K562 (cell line): ENCODE data around the gene PINK1. TPM values are rescaled to one million over a fixed set of nuclear protein-coding genes. Genes with fewer than 3 reads are reported as not detected.
A peak's percentile ranks its signal among the peaks of the same experiment; 100 is the strongest.

ENCODE experiments used
- ARID4B ChIP-seq: sonication (generic); formaldehyde crosslinking; IDR thresholded peaks from 2 replicates; pipeline ENCODE4 v1.8.0; 2022; ENCODE audit warnings: mild to moderate bottlenecking, missing genetic modification reagents
- CTCF ChIP-seq, 3 experiments: IDR thresholded peaks in 2 of 3; conservative IDR thresholded peaks in 1 of 3; 2 replicates each; pipeline ENCODE4 v1.5.1; 2011 to 2012; ENCODE audit warnings: low read length in 3 of 3, mild to moderate bottlenecking in 3 of 3, control low read depth in 2 of 3, improper control_type of control experiment in 1 of 3, inconsistent platforms in 1 of 3, low read depth in 1 of 3, mixed read lengths in 1 of 3, moderate library complexity in 1 of 3; ENCODE audit not compliant: insufficient read depth in 2 of 3
- ETV1 ChIP-seq: fragments of 450-650 bp; conservative IDR thresholded peaks from 2 replicates; pipeline ENCODE4 v1.6.1; 2016; ENCODE audit warnings: missing genetic modification characterization, control low read depth, low read depth, missing compliant biosample characterization
- KLF1 ChIP-seq: fragments of 450-650 bp; IDR thresholded peaks from 2 replicates; pipeline ENCODE4 v1.6.1; 2016; ENCODE audit warnings: missing genetic modification characterization, missing compliant biosample characterization
- MBD2 ChIP-seq: sonication (generic); IDR thresholded peaks from 2 replicates; pipeline ENCODE4 v1.6.1; 2016; ENCODE audit warnings: low read depth, borderline replicate concordance
- MCM3 ChIP-seq: fragments of 450-650 bp; IDR thresholded peaks from 2 replicates; pipeline ENCODE4 v1.6.1; 2016
- MTA3 ChIP-seq: fragments of 450-650 bp; formaldehyde crosslinking; IDR thresholded peaks from 2 replicates; pipeline ENCODE4 v1.6.1; 2017; ENCODE audit warnings: mild to moderate bottlenecking, borderline replicate concordance
- RREB1 ChIP-seq: fragments of 250-450 bp; sonication (Bioruptor Pico); IDR thresholded peaks from 2 replicates; pipeline ENCODE4 v1.4.0; 2020
- SOX6 ChIP-seq: fragments of 450-650 bp; IDR thresholded peaks from 2 replicates; pipeline ENCODE4 v1.6.1; 2014; ENCODE audit warnings: mild to moderate bottlenecking
- ZC3H8 ChIP-seq: fragments of 450-650 bp; IDR thresholded peaks from 2 replicates; pipeline ENCODE4 v1.6.1; 2017
- ZNF398 ChIP-seq: fragments of 250-450 bp; sonication (Bioruptor Pico); IDR thresholded peaks from 2 replicates; pipeline ENCODE4 v1.8.0; 2021; ENCODE audit warnings: moderate library complexity, mild to moderate bottlenecking, inconsistent platforms
- ZNF76 ChIP-seq: fragments of 250-450 bp; sonication (Bioruptor Pico); IDR thresholded peaks from 2 replicates; pipeline ENCODE4 v1.4.0; 2020; ENCODE audit warnings: mild to moderate bottlenecking, moderate library complexity, borderline replicate concordance
- ZZZ3 ChIP-seq: fragments of 450-650 bp; IDR thresholded peaks from 2 replicates; pipeline ENCODE4 v1.6.1; 2016; ENCODE audit warnings: antibody characterized with exemption, mild to moderate bottlenecking, moderate library complexity
- polyA plus RNA-seq, 8 experiments: library from polyadenylated mRNA; depleted of rRNA in 4 of 8; stranded (reverse) in 5 of 8; unstranded in 3 of 8; fragments of >200 nt; fragmentation: Nextera tagmentation in 2 of 8; fragmentation: Illumina TruSeq in 1 of 8; extraction: Ambion mirVana in 2 of 8; extraction: Trizol in 1 of 8; gene quantifications; 2 replicates each; pipeline versions ENCODE4 v1.2.1 to v1.2.3, GENCODE V29; 2011 to 2014; ENCODE audit warnings: inconsistent platforms in 1 of 8, missing spikeins in 1 of 8
- total RNA-seq, 7 experiments: library from RNA; depleted of rRNA in 6 of 7; stranded (reverse); fragments of >200 nt in 6 of 7; fragmentation: Illumina TruSeq in 2 of 7; extraction: Trizol in 2 of 7; gene quantifications; 2 replicates each; pipeline versions ENCODE4 v1.2.1 to v1.2.3, GENCODE V29; 2011 to 2021; ENCODE audit warnings: low replicate concordance in 1 of 7

PINK1 gene
- total and polyA plus RNA-seq, 9 of the 15 experiments (the other 6 are each of a cell fraction or from before 2014, with no cell fraction given) = 1.5 to 11.3 (median 6.8) TPM

- TF ChIP-seq ZNF398 (CRISPR knock-in tag) = no peak
- peak; percentile 67 to 77 (median 69) for TF ChIP-seq CTCF (IDR thresholded peaks at IDR 0.05 in 2 of 3, conservative IDR thresholded peaks at IDR 0.05 in 1 of 3; ENCODE audit: insufficient read depth in 2 of 3, low read depth in 1 of 3, low read length in 3 of 3)
- peak; percentile 90 for TF ChIP-seq ETV1 (tag)
- TF ChIP-seq MCM3 = no peak
- TF ChIP-seq KLF1 = peak; percentile 91
- no peak for TF ChIP-seq ZNF76 (CRISPR knock-in tag)
- TF ChIP-seq ARID4B (CRISPR knock-in tag) = peak; percentile 91
- TF ChIP-seq MTA3 = peak; percentile 93; the same call in 1 of the 2 replicates
- TF ChIP-seq MBD2 = peak; percentile 97
- TF ChIP-seq RREB1 (CRISPR knock-in tag) = peak; percentile 76; the same call in 1 of the 2 replicates
- TF ChIP-seq ZC3H8 = no peak
- TF ChIP-seq ZZZ3 = no peak
- peak; percentile 41; the same call in 1 of the 2 replicates for TF ChIP-seq SOX6
Measured at GRCh38 chr1:20661207-20662109, 28.2 kb downstream of the PINK1 start, which contains the start of gene DDOST (continued).
